Occipital lobe (tissue), 2 donors: ENCODE data around the gene PARVB. TPM values are rescaled to one million over a fixed set of nuclear protein-coding genes. Genes with fewer than 3 reads are reported as not detected.
"Not testable (repeated sequence)": the region's sequence is repeated elsewhere in the genome, so short reads cannot be mapped to it uniquely, and the experiment has no call there.

Source experiments
- DNase-seq: peaks from one replicate; lab custom pipeline; 2025; lab: John Stamatoyannopoulos, UW
- total RNA-seq: library from RNA; depleted of rRNA; stranded (reverse); fragments of >200 nt; gene quantifications from one replicate; pipeline ENCODE4 v1.2.3, GENCODE V29; 2014

The PARVB gene
- total RNA-seq, 1 donor from 2014 or later: 5.1 TPM

GRCh38 chr22:44051961-44052360 is 27.9 kb downstream of the PARVB start:
- DNase-seq: no peak

GRCh38 chr22:44055805-44056204 is 31.7 kb downstream of the PARVB start:
- no peak for DNase-seq

- DNase-seq: not testable (repeated sequence)
Measured at GRCh38 chr22:44056649-44057048, 32.5 kb downstream of the PARVB start.

- DNase-seq: no peak
Measured at GRCh38 chr22:44057401-44057987, 33.4 kb downstream of the PARVB start.

GRCh38 chr22:44063462-44064371 is 39.6 kb downstream of the PARVB start:
- DNase-seq: no peak

GRCh38 chr22:44067033-44067432 is 42.9 kb downstream of the PARVB start:
- DNase-seq: no peak

GRCh38 chr22:44067901-44068300 is 43.8 kb downstream of the PARVB start:
- DNase-seq: no peak

GRCh38 chr22:44068422-44069191 is 44.5 kb downstream of the PARVB start:
- DNase-seq: no peak

- no peak for DNase-seq
Measured at GRCh38 chr22:44070029-44070428, 45.9 kb downstream of the PARVB start.

- no peak for DNase-seq
Measured at GRCh38 chr22:44071781-44072326, 47.8 kb downstream of the PARVB start.

GRCh38 chr22:44074337-44074984 is 50.4 kb downstream of the PARVB start:
- DNase-seq: no peak

GRCh38 chr22:44075022-44075421 is 50.9 kb downstream of the PARVB start:
- DNase-seq: no peak

- DNase-seq: no peak
Measured at GRCh38 chr22:44075670-44076069, 51.6 kb downstream of the PARVB start.

GRCh38 chr22:44076825-44077224 is 52.7 kb downstream of the PARVB start:
- no peak for DNase-seq

- DNase-seq: peak; percentile 32
Measured at GRCh38 chr22:44080936-44081861, 57.1 kb downstream of the PARVB start.

GRCh38 chr22:44082801-44083200 is 58.7 kb downstream of the PARVB start:
- no peak for DNase-seq

- DNase-seq: no peak
Measured at GRCh38 chr22:44084044-44084772, 60.1 kb downstream of the PARVB start.

GRCh38 chr22:44085743-44086270 is 61.7 kb downstream of the PARVB start:
- no peak for DNase-seq
